K562 (cell line): Measurements from ENCODE around the gene SLC22A15. TPM values are rescaled to one million over a fixed set of nuclear protein-coding genes. Genes with fewer than 3 reads are reported as not detected.

Source experiments
- ATAC-seq: fragments of 200-7000 bp; cut with Tn5 transposase; 3 replicates; pipeline ENCODE4 v1.9.1; 2020; ENCODE audit warnings: moderate library complexity
- BruUV-seq: library from RNA; stranded (reverse); fragments of 400-500 nt; replicated peaks from 2 replicates; lab custom pipeline; 2021; lab: Mats Ljungman, UMichigan
- CTCF ChIA-PET: fragments of 300-600 bp; formaldehyde crosslinking; extraction: SDS; loops from one replicate; lab custom pipeline; 2021; ENCODE audit warnings: low intra/inter-chr PET ratio; lab: Yijun Ruan, JAX
- POLR2A ChIA-PET: fragments of 300-600, 350-650 bp; sonication (Branson Sonifier 250); formaldehyde crosslinking; extraction: SDS; loops from one replicate; lab custom pipeline; 2021; ENCODE audit warnings: antibody characterized with exemption, inconsistent platforms; lab: Yijun Ruan, JAX
- DNase-seq, 4 experiments: peaks; one replicate each; pipeline versions ENCODE4 v3.0.0 to v3.0.0-alpha.2; 2011 to 2018; ENCODE audit warnings: low spot score in 3 of 4, mixed read lengths in 3 of 4; ENCODE audit errors: extremely low read depth in 1 of 4
- FAIRE-seq: peaks from 2 replicates; lab custom pipeline; 2011; peaks lifted over from hg19 to GRCh38; lab: Jason Lieb, UNC
- H2AFZ ChIP-seq: 2 replicates; pipeline ENCODE4 v1.6.0; 2011; ENCODE audit warnings: low read depth, low read length, control low read depth, inconsistent platforms
- H3K27ac ChIP-seq: fragments of 200-600 bp; 3 replicates; pipeline ENCODE4 v1.8.0; 2011; ENCODE audit warnings: low read depth, mild to moderate bottlenecking, control low read depth, inconsistent platforms, low read length, moderate library complexity, mixed read lengths; ENCODE audit errors: extremely low read depth
- H3K27me3 ChIP-seq, 2 experiments: fragments of 300-600 bp in 1 of 2; 2 replicates in 1 of 2; 3 replicates in 1 of 2; pipeline versions ENCODE4 v1.6.0 to v1.8.0; 2011; ENCODE audit warnings: inconsistent platforms in 2 of 2, low read length in 2 of 2, mild to moderate bottlenecking in 1 of 2, mixed read lengths in 1 of 2, moderate library complexity in 1 of 2; ENCODE audit not compliant: control insufficient read depth in 2 of 2, insufficient read depth in 2 of 2
- H3K36me3 ChIP-seq: fragments of 300-600 bp; 3 replicates; pipeline ENCODE4 v1.8.0; 2011; ENCODE audit warnings: mild to moderate bottlenecking, low read length, inconsistent platforms; ENCODE audit not compliant: control insufficient read depth, insufficient read depth
- H3K4me1 ChIP-seq, 2 experiments: fragments of 200-600 bp in 1 of 2; replicated peaks in 1 of 2; 2 replicates in 1 of 2; 3 replicates in 1 of 2; pipeline versions ENCODE4 v1.5.1 to v1.8.0; 2011; ENCODE audit warnings: inconsistent platforms in 2 of 2, low read length in 2 of 2, mild to moderate bottlenecking in 1 of 2, mixed read lengths in 1 of 2, moderate library complexity in 1 of 2; ENCODE audit not compliant: control insufficient read depth in 2 of 2, insufficient read depth in 2 of 2
- H3K4me2 ChIP-seq: 2 replicates; pipeline ENCODE4 v1.6.1; 2011; ENCODE audit warnings: low read length, control low read depth, inconsistent platforms, mixed read lengths; ENCODE audit not compliant: insufficient read depth
- H3K4me3 ChIP-seq: fragments of 200-600 bp; sonication (generic), shearing (Covaris generic); 2 replicates; pipeline ENCODE4 v1.5.1; 2016; ENCODE audit warnings: control low read depth, inconsistent platforms
- H3K79me2 ChIP-seq: fragments of 200-600 bp; 3 replicates; pipeline ENCODE4 v1.8.0; 2011; ENCODE audit warnings: low read length, inconsistent platforms; ENCODE audit not compliant: control insufficient read depth, insufficient read depth
- H3K9ac ChIP-seq, 2 experiments: 2 replicates each; pipeline versions ENCODE4 v1.6.0 to v1.6.1; 2011; ENCODE audit warnings: low read depth in 2 of 2, low read length in 2 of 2, control low read depth in 1 of 2, inconsistent platforms in 1 of 2, mild to moderate bottlenecking in 1 of 2, mixed read lengths in 1 of 2; ENCODE audit not compliant: insufficient read depth in 1 of 2
- H3K9me1 ChIP-seq: one replicate; pipeline ENCODE4 v1.6.0; 2011; ENCODE audit warnings: inconsistent platforms, mild to moderate bottlenecking, low read length, moderate library complexity; ENCODE audit not compliant: control insufficient read depth, insufficient read depth
- H3K9me3 ChIP-seq: replicated peaks from 2 replicates; pipeline ENCODE4 v1.5.1; 2011; ENCODE audit warnings: low read depth, low read length, inconsistent platforms; ENCODE audit not compliant: control insufficient read depth, insufficient read depth
- H4K20me1 ChIP-seq: replicated peaks from 2 replicates; pipeline ENCODE4 v1.6.1; 2011; ENCODE audit warnings: low read length, inconsistent platforms, mixed read lengths; ENCODE audit not compliant: control insufficient read depth, insufficient read depth
- CTBP1 ChIP-seq: fragments of 450-650 bp; IDR thresholded peaks from 2 replicates; pipeline ENCODE4 v1.6.1; 2016; ENCODE audit warnings: borderline replicate concordance
- GATA2 ChIP-seq: sonication (generic); formaldehyde crosslinking; IDR thresholded peaks from 2 replicates; pipeline ENCODE4 v1.4.0; 2020; ENCODE audit warnings: mild to moderate bottlenecking, missing genetic modification reagents
- MAZ ChIP-seq, 2 experiments: fragments of 450-650 bp in 1 of 2; sonication (generic) in 1 of 2; formaldehyde crosslinking; IDR thresholded peaks in 1 of 2; conservative IDR thresholded peaks in 1 of 2; 2 replicates each; pipeline versions ENCODE4 v1.4.0 to v1.5.0; 2020; ENCODE audit warnings: mild to moderate bottlenecking in 1 of 2, missing genetic modification reagents in 1 of 2
- PCBP2 ChIP-seq: fragments of 200-400 bp; formaldehyde crosslinking; IDR thresholded peaks from 2 replicates; pipeline ENCODE4 v1.6.1; 2018; ENCODE audit warnings: low read length, low read depth, mild to moderate bottlenecking, moderate library complexity; ENCODE audit not compliant: poor library complexity, severe bottlenecking
- SRSF9 ChIP-seq: fragments of 200-400 bp; formaldehyde crosslinking; IDR thresholded peaks from 2 replicates; pipeline ENCODE4 v1.6.1; 2017; ENCODE audit warnings: low read depth, low read length, borderline replicate concordance
- ZBTB33 ChIP-seq: sonication (generic); formaldehyde crosslinking; IDR thresholded peaks from 2 replicates; pipeline ENCODE4 v1.8.1; 2023; ENCODE audit warnings: mild to moderate bottlenecking, missing genetic modification reagents
- ZNF134 ChIP-seq: fragments of 250-450 bp; sonication (Bioruptor Pico); conservative IDR thresholded peaks from 2 replicates; pipeline ENCODE4 v1.4.0; 2020
- ZNF140 ChIP-seq: fragments of 250-450 bp; sonication (Bioruptor Pico); IDR thresholded peaks from 2 replicates; pipeline ENCODE4 v1.8.0; 2021; ENCODE audit warnings: moderate library complexity, mild to moderate bottlenecking, inconsistent platforms
- ZNF583 ChIP-seq: fragments of 250-450 bp; sonication (Bioruptor Pico); IDR thresholded peaks from 2 replicates; pipeline ENCODE4 v1.4.0; 2020
- WGBS: fragments of 100-300 bp; shearing (Covaris generic); methylation state at CpG from one replicate; pipeline ENCODE4 v1.1.6; 2016; ENCODE audit warnings: low coverage, mixed read lengths; ENCODE audit not compliant: insufficient coverage; ENCODE audit errors: missing lambda C conversion rate; 5-methylcytosine and 5-hydroxymethylcytosine counted together
- in situ Hi-C: fragments of 300-500 bp; cut with MboI; formaldehyde crosslinking; loops from 4 replicates; pipeline ENCODE4 v1.15.0; 2018; ENCODE audit warnings: inconsistent platforms, mixed read lengths
- intact Hi-C: fragments of 100-400 bp; cut with micrococcal nuclease; formaldehyde crosslinking; loops from 2 replicates; pipeline ENCODE4 v1.14.2; 2022
- polyA plus RNA-seq, 8 experiments: library from polyadenylated mRNA; depleted of rRNA in 4 of 8; stranded (reverse) in 5 of 8; unstranded in 3 of 8; fragments of >200 nt; fragmentation: Nextera tagmentation in 2 of 8; fragmentation: Illumina TruSeq in 1 of 8; extraction: Ambion mirVana in 2 of 8; extraction: Trizol in 1 of 8; gene quantifications; 2 replicates each; pipeline versions ENCODE4 v1.2.1 to v1.2.3, GENCODE V29; 2011 to 2014; ENCODE audit warnings: inconsistent platforms in 1 of 8, missing spikeins in 1 of 8
- total RNA-seq, 7 experiments: library from RNA; depleted of rRNA in 6 of 7; stranded (reverse); fragments of >200 nt in 6 of 7; fragmentation: Illumina TruSeq in 2 of 7; extraction: Trizol in 2 of 7; gene quantifications; 2 replicates each; pipeline versions ENCODE4 v1.2.1 to v1.2.3, GENCODE V29; 2011 to 2021; ENCODE audit warnings: low replicate concordance in 1 of 7

SLC22A15 gene
- total and polyA plus RNA-seq, 9 of the 15 experiments (the other 6 are each of a cell fraction or from before 2014, with no cell fraction given) = 0.24 to 2.7 (median 1.2) TPM

- no peaks in the 10 kb centered on the region for H3K9me1 ChIP-seq
- ChIA-PET POLR2A (interaction anchor here (0.6 to 0.9 kb wide), 3 partner anchors 13 to 37 kb away, joined by 3 read pairs; no protein-coding TSS in a partner anchor), CTCF (no interaction called here)
- in situ Hi-C loops = no loop called here
- H3K9ac ChIP-seq = no peak overlapping the region
- BruUV-seq = no TSS peak
- H3K4me2 ChIP-seq = no peak overlapping the region
- no peak overlapping the region for H2AFZ ChIP-seq
- 20% methylated on average over 1 of the region's 1 CpG for WGBS
- no peaks in the 10 kb centered on the region for H3K9me3 ChIP-seq
- ATAC-seq (no peak), DNase-seq (no peak)
- H3K27me3 ChIP-seq = no peaks in the 10 kb centered on the region
- no peak overlapping the region for H3K27ac ChIP-seq
- H3K4me1 ChIP-seq = no peaks in the 10 kb centered on the region
- H3K36me3 ChIP-seq = no peaks in the 10 kb centered on the region
- H3K4me3 ChIP-seq = no peak overlapping the region
- H3K79me2 ChIP-seq = no peaks in the 10 kb centered on the region
- TF ChIP-seq PCBP2 (no peak), MAZ (CRISPR knock-in tag; conservative IDR thresholded peaks at IDR 0.05 in 1 of 2, IDR thresholded peaks at IDR 0.05 in 1 of 2) (no peak), ZNF140 (CRISPR knock-in tag) (no peak), CTBP1 (no peak), ZBTB33 (CRISPR knock-in tag) (no peak), ZNF583 (CRISPR knock-in tag) (no peak), ZNF134 (CRISPR knock-in tag) (no peak), SRSF9 (no peak), GATA2 (CRISPR knock-in tag) (no peak)
- TF ChIP-seq, all 486 proteins: peak for 0
- no peaks in the 10 kb centered on the region for H4K20me1 ChIP-seq
- no peak for FAIRE-seq
- intact Hi-C loops = no loop called here
Observed at GRCh38 chr1:116015679-116016078, 39.4 kb downstream of the SLC22A15 start.
